ENCODE measurements around the gene PCDH17. TPM values are rescaled to one million over a fixed set of nuclear protein-coding genes. Genes with fewer than 3 reads are reported as not detected.

PCDH17 gene
- total and polyA plus RNA-seq, 2 of the 8 experiments (the other 6 are each of a cell fraction or from before 2014, with no cell fraction given): 0.20 to 0.60 TPM

DNA sequence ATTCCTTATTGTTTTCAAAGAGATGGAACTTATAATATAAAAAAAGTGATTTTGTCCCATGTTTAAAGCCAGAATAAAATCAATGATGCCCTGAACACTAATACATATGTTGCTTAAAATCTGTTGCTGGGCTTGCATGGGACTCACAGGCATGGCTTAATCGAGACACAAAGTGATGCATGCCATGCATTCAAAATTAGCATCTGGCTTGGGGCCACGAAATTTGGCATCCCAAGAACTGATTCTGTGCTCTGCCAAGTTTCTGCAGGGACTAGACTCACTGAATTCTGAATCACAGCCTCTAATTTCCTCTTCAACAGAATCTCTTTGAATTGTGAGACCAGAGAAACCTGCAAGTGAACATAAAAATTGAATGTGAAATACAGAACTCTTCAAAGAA lies 109.2 kb downstream of the PCDH17 start:
- Histone ChIP-seq H3K27ac (ENCODE audit: low read depth, low read length) (no peak overlapping the region), H2BK12ac (ENCODE audit: low read depth, low read length) (no peak overlapping the region), H3K23me2 (ENCODE audit: low read depth, low read length) (no peaks in the 10 kb centered on the region), H2BK20ac (ENCODE audit: low read length) (no peak overlapping the region), H3K9ac (replicated peaks in 1 of 4; ENCODE audit: extremely low read depth in 1 of 4, low read depth in 3 of 4, low read length in 3 of 4) (no peak overlapping the region), H4K20me1 (replicated peaks in 1 of 2; ENCODE audit: control insufficient read depth in 1 of 2, insufficient read depth in 2 of 2, low read length in 2 of 2) (no peaks in the 10 kb centered on the region), H4K5ac (ENCODE audit: insufficient read length, low read depth, low read length) (no peak overlapping the region), H2BK5ac (ENCODE audit: low read depth, low read length) (no peak overlapping the region), H3K79me2 (ENCODE audit: control insufficient read depth in 1 of 2, insufficient read depth in 2 of 2, low read length in 2 of 2) (no peaks in the 10 kb centered on the region), H3K9me3 (ENCODE audit: insufficient read depth in 2 of 2, low read depth in 1 of 2, low read length in 1 of 2) (no peaks in the 10 kb centered on the region), H4K8ac (ENCODE audit: extremely low read depth, insufficient read depth, low read length) (no peak overlapping the region), H2AK5ac (ENCODE audit: low read depth, low read length) (no peak overlapping the region), H3K23ac (ENCODE audit: insufficient read length) (no peak overlapping the region), H2AFZ (ENCODE audit: low read length) (no peak overlapping the region), H3K4ac (replicated peaks; ENCODE audit: insufficient read length, low read depth, low read length) (no peak overlapping the region), H3K79me1 (ENCODE audit: low read depth, low read length) (no peaks in the 10 kb centered on the region), H3K4me3 (ENCODE audit: extremely low read depth in 1 of 4, insufficient read depth in 2 of 4, low read depth in 3 of 4, low read length in 4 of 4) (no peak overlapping the region), H3K14ac (ENCODE audit: insufficient read length) (no peak overlapping the region), H3K18ac (ENCODE audit: extremely low read depth, low read length) (no peak overlapping the region), H2BK120ac (replicated peaks; ENCODE audit: low read depth, low read length) (no peak overlapping the region), H3K56ac (replicated peaks; ENCODE audit: insufficient read length, low read depth, low read length) (no peak overlapping the region), H4K91ac (replicated peaks; ENCODE audit: insufficient read length, low read length) (no peak overlapping the region), H3K36me3 (ENCODE audit: control insufficient read depth in 2 of 4, insufficient read depth in 4 of 4, low read length in 3 of 4) (no peaks in the 10 kb centered on the region), H3K27me3 (replicated peaks in 1 of 4; ENCODE audit: control insufficient read depth in 3 of 4, extremely low read depth in 1 of 4, insufficient read depth in 3 of 4, low read length in 3 of 4) (no peaks in the 10 kb centered on the region), H3K4me2 (ENCODE audit: insufficient read depth in 1 of 2, low read depth in 2 of 2, low read length in 2 of 2) (no peak overlapping the region), H3K4me1 (replicated peaks in 1 of 4; ENCODE audit: control insufficient read depth in 3 of 4, insufficient read depth in 4 of 4, low read length in 3 of 4) (peaks cover 0 to 12% (median 4%) of the 10 kb centered on the region in 4 experiments; a peak in 3 of 7 replicates), H2BK15ac (ENCODE audit: low read length) (no peak overlapping the region)
- TF ChIP-seq CBX5 (IDR thresholded peaks at IDR 0.05; ENCODE audit: low read depth, low read length) (no peak), SRF (IDR thresholded peaks at IDR 0.05; ENCODE audit: low read depth, low read length) (no peak), TAF7 (optimal IDR thresholded peaks at IDR 0.05; ENCODE audit: borderline replicate concordance, low read depth, low read length) (no peak), CBX8 (IDR thresholded peaks at IDR 0.05; ENCODE audit: borderline replicate concordance, low read depth, low read length) (no peak), GABPA (IDR thresholded peaks at IDR 0.05; ENCODE audit: borderline replicate concordance, insufficient read depth, low read length) (no peak)
- POLR2A ChIA-PET (ENCODE audit: partially characterized antibody): no interaction called here
- no peak for FAIRE-seq
- DNase-seq (ENCODE audit: low read depth in 1 of 2, low spot score in 2 of 2): no peak
- CTCF ChIA-PET (ENCODE audit: partially characterized antibody): interaction anchor here (0.7 kb wide), 1 partner anchor 67 kb away, joined by 3 read pairs; no protein-coding TSS in a partner anchor
- 79% methylated on average over 2 of the region's 2 CpGs; no CpG with 5 or more reads in 1 of the 2 experiments for WGBS, 2 experiments (ENCODE audit: extremely low coverage in 1 of 2, insufficient coverage in 1 of 2, insufficient read length in 1 of 2, insufficient replicate concordance in 2 of 2, low coverage in 1 of 2, low lambda C conversion rate in 2 of 2, missing lambda C conversion rate in 1 of 2)

All from H1 (cell line).